MCF 10A (cell line): ENCODE measurements around the gene DNAJC17. TPM values are rescaled to one million over a fixed set of nuclear protein-coding genes. Genes with fewer than 3 reads are reported as not detected.

ENCODE experiments used
- BruUV-seq: library from RNA; stranded (reverse); fragments of 400-500 nt; replicated peaks from 2 replicates; lab custom pipeline; 2021; lab: Mats Ljungman, UMichigan
- CTCF ChIA-PET: fragments of 300-600 bp; sonication (Branson Sonifier 250); formaldehyde crosslinking; extraction: SDS; loops from one replicate; lab custom pipeline; 2021; ENCODE audit warnings: antibody characterized with exemption, inconsistent platforms; lab: Yijun Ruan, JAX
- POLR2A ChIA-PET: fragments of 300-600, 350-650 bp; sonication (Branson Sonifier 250); formaldehyde crosslinking; extraction: SDS; loops from one replicate; lab custom pipeline; 2020; ENCODE audit warnings: antibody characterized with exemption, inconsistent platforms; lab: Yijun Ruan, JAX
- DNase-seq: peaks from one replicate; pipeline ENCODE4 v3.0.0-alpha.2; 2018; ENCODE audit not compliant: unreplicated experiment
- H3K27ac Mint-ChIP-seq: one replicate; pipeline ENCODE4 v1.8.0; 2022; ENCODE audit warnings: mild to moderate bottlenecking, low read depth, mixed read lengths; ENCODE audit not compliant: unreplicated experiment
- H3K27me3 Mint-ChIP-seq: one replicate; pipeline ENCODE4 v1.8.0; 2022; ENCODE audit warnings: mixed read lengths; ENCODE audit not compliant: insufficient read depth, unreplicated experiment
- H3K36me3 Mint-ChIP-seq: one replicate; pipeline ENCODE4 v1.8.0; 2022; ENCODE audit warnings: mild to moderate bottlenecking, moderate library complexity, mixed read lengths; ENCODE audit not compliant: insufficient read depth, unreplicated experiment
- H3K4me1 Mint-ChIP-seq: one replicate; pipeline ENCODE4 v1.8.0; 2022; ENCODE audit warnings: mixed read lengths; ENCODE audit not compliant: insufficient read depth, unreplicated experiment
- H3K4me3 Mint-ChIP-seq: one replicate; pipeline ENCODE4 v1.8.0; 2022; ENCODE audit warnings: mild to moderate bottlenecking, moderate library complexity, mixed read lengths; ENCODE audit not compliant: unreplicated experiment
- H3K9me3 Mint-ChIP-seq: one replicate; pipeline ENCODE4 v1.8.0; 2022; ENCODE audit warnings: mixed read lengths; ENCODE audit not compliant: unreplicated experiment
- CTCF ChIP-seq: fragments of 200-600 bp; IDR thresholded peaks from one replicate; pipeline ENCODE4 v1.8.0; 2022; ENCODE audit warnings: antibody characterized with exemption, mild to moderate bottlenecking; ENCODE audit not compliant: unreplicated experiment
- intact Hi-C: fragments of 100-400 bp; cut with micrococcal nuclease; formaldehyde crosslinking; loops from 2 replicates; pipeline ENCODE4 v1.14.1; 2022
- total RNA-seq: library from RNA; stranded (reverse); gene quantifications from 2 replicates; pipeline ENCODE4 v1.2.3, GENCODE V29; 2022

Gene DNAJC17
- total RNA-seq, 1 experiment from 2014 or later, result 55.1 TPM

- no peaks in the 10 kb centered on the region for H3K9me3 Mint-ChIP-seq
- peaks cover 6% of the 10 kb centered on the region for H3K4me1 Mint-ChIP-seq
- BruUV-seq, result no TSS peak
- H3K36me3 Mint-ChIP-seq, result peaks cover 66% of the 10 kb centered on the region
- no peak overlapping the region for H3K4me3 Mint-ChIP-seq
- no peaks in the 10 kb centered on the region for H3K27me3 Mint-ChIP-seq
- CTCF ChIA-PET, result interaction anchor here (2.9 to 7.8 kb wide), 2 partner anchors 41 to 69 kb away, joined by 10 to 131 read pairs; partner anchors contain the start of gene VPS18
- intact Hi-C loops, result no loop called here
- TF ChIP-seq CTCF, result no peak
- DNase-seq, result no peak
- POLR2A ChIA-PET, result interaction anchor here (1.8 kb wide), 1 partner anchor 40 kb away, joined by 10 read pairs; the partner anchor contains the start of gene VPS18
- no peak overlapping the region for H3K27ac Mint-ChIP-seq
Measured at GRCh38 chr15:40854161-40854560, 46.9 kb upstream of the DNAJC17 start.

GRCh38 chr15:40853241-40853890, 46.1 kb upstream of the DNAJC17 start:
- no peak overlapping the region for H3K4me3 Mint-ChIP-seq
- no peak for TF ChIP-seq CTCF
- no peaks in the 10 kb centered on the region for H3K9me3 Mint-ChIP-seq
- DNase-seq, result no peak
- ChIA-PET CTCF (interaction anchor here (2.9 kb wide), 1 partner anchor 68 kb away, joined by 10 read pairs; no protein-coding TSS in a partner anchor), POLR2A (no interaction called here)
- intact Hi-C loops, result no loop called here
- H3K4me1 Mint-ChIP-seq, result no peaks in the 10 kb centered on the region
- no peak overlapping the region for H3K27ac Mint-ChIP-seq
- H3K27me3 Mint-ChIP-seq, result no peaks in the 10 kb centered on the region
- peaks cover 68% of the 10 kb centered on the region for H3K36me3 Mint-ChIP-seq
- no TSS peak for BruUV-seq

GRCh38 chr15:40852529-40852928, 45.3 kb upstream of the DNAJC17 start:
- no peak for DNase-seq
- intact Hi-C loops, result no loop called here
- no peaks in the 10 kb centered on the region for H3K27me3 Mint-ChIP-seq
- peaks cover 5% of the 10 kb centered on the region for H3K4me1 Mint-ChIP-seq
- H3K36me3 Mint-ChIP-seq, result peaks cover 62% of the 10 kb centered on the region
- H3K27ac Mint-ChIP-seq, result no peak overlapping the region
- H3K4me3 Mint-ChIP-seq, result no peak overlapping the region
- ChIA-PET POLR2A (no interaction called here), CTCF (interaction anchor here (0.6 to 1.4 kb wide), 2 partner anchors 21 to 40 kb away, joined by 3 to 4 read pairs; no protein-coding TSS in a partner anchor)
- no peak for TF ChIP-seq CTCF
- no peaks in the 10 kb centered on the region for H3K9me3 Mint-ChIP-seq
- no TSS peak for BruUV-seq

GRCh38 chr15:40850576-40851112, 43.4 kb upstream of the DNAJC17 start:
- Mint-ChIP-seq H3K9me3 (no peaks in the 10 kb centered on the region), H3K27me3 (no peaks in the 10 kb centered on the region), H3K27ac (no peak overlapping the region), H3K4me1 (peaks cover 22% of the 10 kb centered on the region), H3K36me3 (peaks cover 65% of the 10 kb centered on the region), H3K4me3 (no peak overlapping the region)
- intact Hi-C loops, result no loop called here
- no TSS peak for BruUV-seq
- ChIA-PET POLR2A (interaction anchor here (0.5 kb wide), 1 partner anchor 44 kb away, joined by 3 read pairs; the partner anchor contains the start of gene VPS18), CTCF (interaction anchor here (0.5 to 9.3 kb wide), 9 partner anchors 8 to 252 kb away, joined by 3 to 130 read pairs (median 3); no protein-coding TSS in a partner anchor)
- no peak for DNase-seq
- TF ChIP-seq CTCF, result no peak
